Neural cell (in vitro differentiated cells): ENCODE measurements around the gene BCOR. TPM values are rescaled to one million over a fixed set of nuclear protein-coding genes. Genes with fewer than 3 reads are reported as not detected.

Experiments used
- H2AFZ ChIP-seq: fragments of 200-600, 300-800 bp; sonication (generic), shearing (Covaris generic); 2 replicates; pipeline ENCODE4 v1.6.0; 2014; ENCODE audit warnings: low read depth, mild to moderate bottlenecking, antibody characterized with exemption, low read length, moderate library complexity
- H3F3A ChIP-seq: fragments of 200-600 bp; shearing (Covaris generic); 2 replicates; pipeline ENCODE4 v1.6.1; 2016; ENCODE audit warnings: mild to moderate bottlenecking, moderate library complexity, mixed read lengths, antibody characterized with exemption, low read length; ENCODE audit not compliant: insufficient read depth, poor library complexity, severe bottlenecking
- H3K27ac ChIP-seq: fragments of 200-600, 300-800 bp; sonication (generic), shearing (Covaris generic); 2 replicates; pipeline ENCODE4 v1.5.1; 2014; ENCODE audit warnings: mild to moderate bottlenecking, low read length, moderate library complexity
- H3K27me3 ChIP-seq: fragments of 300-800, 200-600 bp; sonication (generic), shearing (Covaris generic); 2 replicates; pipeline ENCODE4 v1.6.0; 2014; ENCODE audit warnings: mild to moderate bottlenecking, low read depth, low read length, moderate library complexity; ENCODE audit not compliant: insufficient read depth
- H3K36me3 ChIP-seq: fragments of 300-800, 200-600 bp; sonication (generic), shearing (Covaris generic); 2 replicates; pipeline ENCODE4 v1.5.1; 2014; ENCODE audit warnings: mild to moderate bottlenecking, antibody characterized with exemption, low read length, moderate library complexity; ENCODE audit not compliant: insufficient read depth
- H3K4me2 ChIP-seq: fragments of 300-800, 200-600 bp; sonication (generic), shearing (Covaris generic); 2 replicates; pipeline ENCODE4 v1.6.0; 2014; ENCODE audit warnings: mild to moderate bottlenecking, low read length
- H3K4me3 ChIP-seq: fragments of 300-800, 200-600 bp; sonication (generic), shearing (Covaris generic); 2 replicates; pipeline ENCODE4 v1.5.1; 2014; ENCODE audit warnings: mild to moderate bottlenecking, low read length, moderate library complexity
- H3K79me2 ChIP-seq: fragments of 200-600 bp; shearing (Covaris generic); replicated peaks from 2 replicates; pipeline ENCODE4 v1.6.0; 2014; ENCODE audit warnings: mild to moderate bottlenecking, low read length, moderate library complexity; ENCODE audit not compliant: insufficient read depth
- H3K9ac ChIP-seq: fragments of 300-800, 200-600 bp; sonication (generic), shearing (Covaris generic); 2 replicates; pipeline ENCODE4 v1.6.1; 2016; ENCODE audit warnings: mild to moderate bottlenecking, low read length, mixed read lengths
- H3K9me2 ChIP-seq: fragments of 200-600 bp; shearing (Covaris generic); 2 replicates; pipeline ENCODE4 v1.6.1; 2016; ENCODE audit warnings: mild to moderate bottlenecking, low read length, mixed read lengths; ENCODE audit not compliant: insufficient read depth
- H3K9me3 ChIP-seq: fragments of 200-600, 300-800 bp; sonication (generic), shearing (Covaris generic); 2 replicates; pipeline ENCODE4 v1.6.1; 2016; ENCODE audit warnings: mild to moderate bottlenecking, mixed run types, low read length, moderate library complexity, mixed read lengths
- H4K20me1 ChIP-seq: fragments of 200-600 bp; shearing (Covaris generic); 2 replicates; pipeline ENCODE4 v1.6.1; 2016; ENCODE audit warnings: mild to moderate bottlenecking, mixed run types; ENCODE audit not compliant: insufficient read depth
- EP300 ChIP-seq: fragments of 450-650 bp; conservative IDR thresholded peaks from 2 replicates; pipeline ENCODE4 v1.6.1; 2014; ENCODE audit warnings: antibody characterized with exemption, mild to moderate bottlenecking, moderate library complexity; ENCODE audit not compliant: poor library complexity, severe bottlenecking
- EZH2 ChIP-seq: fragments of 200-600, 300-800 bp; shearing (Covaris generic), sonication (generic); IDR thresholded peaks from 2 replicates; pipeline ENCODE4 v1.6.1; 2014; ENCODE audit warnings: antibody characterized with exemption, low read length, borderline replicate concordance, mild to moderate bottlenecking; ENCODE audit not compliant: insufficient read depth, poor library complexity, severe bottlenecking
- MXI1 ChIP-seq: fragments of 450-650 bp; conservative IDR thresholded peaks from 2 replicates; pipeline ENCODE4 v1.6.1; 2014; ENCODE audit warnings: antibody characterized with exemption, mild to moderate bottlenecking; ENCODE audit not compliant: poor library complexity, severe bottlenecking
- POLR2AphosphoS5 ChIP-seq: IDR thresholded peaks from 2 replicates; pipeline ENCODE4 v1.6.1; 2012
- RAD21 ChIP-seq: fragments of 450-650 bp; conservative IDR thresholded peaks from 2 replicates; pipeline ENCODE4 v1.6.1; 2014; ENCODE audit warnings: antibody characterized with exemption, mild to moderate bottlenecking, moderate library complexity
- SMC3 ChIP-seq: fragments of 450-650 bp; conservative IDR thresholded peaks from 2 replicates; pipeline ENCODE4 v1.6.1; 2014; ENCODE audit warnings: antibody characterized with exemption, mild to moderate bottlenecking, moderate library complexity; ENCODE audit not compliant: poor library complexity
- TAF1 ChIP-seq: IDR thresholded peaks from 2 replicates; pipeline ENCODE4 v1.6.1; 2012; ENCODE audit warnings: low read depth
- polyA plus RNA-seq: library from polyadenylated mRNA; depleted of rRNA; stranded (reverse); fragments of >200 nt; gene quantifications from 2 replicates; pipeline ENCODE4 v1.2.3, GENCODE V29; 2014
- TF ChIP-seq, protein P1 (sequence below): IDR thresholded peaks from 2 replicates; pipeline ENCODE4 v1.6.1; 2012; ENCODE audit warnings: borderline replicate concordance
- TF ChIP-seq, protein P2 (sequence below): fragments of 450-650 bp; IDR thresholded peaks from 2 replicates; pipeline ENCODE4 v1.5.1; 2014; ENCODE audit warnings: antibody characterized with exemption, mild to moderate bottlenecking, moderate library complexity; ENCODE audit not compliant: poor library complexity, severe bottlenecking

Gene BCOR
- polyA plus RNA-seq, 1 donor from 2014 or later, result 18.0 TPM

DNA sequence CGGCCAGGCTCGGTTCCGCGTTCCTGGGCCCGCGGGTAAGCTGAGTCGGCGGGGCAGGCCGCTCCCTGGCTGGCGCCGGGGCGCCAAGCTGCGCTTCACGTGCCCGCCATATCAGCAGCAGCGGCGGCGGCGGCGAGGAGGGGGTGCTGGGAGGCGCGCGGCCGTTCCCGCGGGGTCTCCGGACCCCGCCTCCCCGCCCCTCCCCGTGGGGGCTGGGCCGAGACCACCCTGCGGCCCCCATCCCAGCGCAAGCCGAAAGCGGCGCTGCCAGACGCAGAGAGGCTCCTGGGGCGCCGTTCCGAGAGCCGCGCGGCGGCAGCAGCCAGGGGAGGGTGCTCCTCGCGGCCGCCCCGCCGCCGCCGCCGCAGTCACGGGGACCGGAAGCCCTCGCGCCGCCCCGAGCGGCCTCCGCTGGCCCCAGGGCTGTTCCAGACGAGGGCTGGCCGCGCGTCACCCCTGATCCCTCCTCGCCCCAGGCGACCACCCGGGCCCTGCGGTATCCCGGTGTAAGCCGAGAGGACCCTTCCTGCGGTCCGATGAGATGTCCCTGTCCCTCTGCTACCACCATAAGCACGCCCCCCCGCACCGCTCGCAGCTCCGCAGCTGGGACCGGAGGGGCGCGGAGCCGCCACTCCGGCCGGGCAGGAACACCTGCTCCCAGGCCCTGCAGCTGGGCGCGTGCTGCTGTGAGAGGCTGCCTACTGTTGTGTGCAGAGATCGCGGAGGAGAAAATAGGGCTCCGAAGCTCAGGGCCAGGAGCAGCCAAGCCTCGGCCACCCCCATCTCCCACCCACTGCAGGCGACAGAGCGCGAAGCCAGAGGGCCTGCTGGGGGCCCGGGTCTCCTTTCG, 7.5 kb upstream of the BCOR start:
- Histone ChIP-seq H3K79me2 (no peaks in the 10 kb centered on the region), H3K27me3 (no peaks in the 10 kb centered on the region), H3K4me3 (peak overlapping the region; percentile 66), H3K4me2 (peak overlapping the region; percentile 30), H2AFZ (no peak overlapping the region), H3K27ac (peak overlapping the region; percentile 79), H3K9ac (peak overlapping the region; percentile 74), H4K20me1 (no peaks in the 10 kb centered on the region), H3K36me3 (no peaks in the 10 kb centered on the region), H3F3A (no peaks in the 10 kb centered on the region), H3K9me2 (no peaks in the 10 kb centered on the region), H3K9me3 (no peaks in the 10 kb centered on the region)
- peak; percentile 14 for TF ChIP-seq EP300
- TF ChIP-seq EZH2, result no peak

DNA sequence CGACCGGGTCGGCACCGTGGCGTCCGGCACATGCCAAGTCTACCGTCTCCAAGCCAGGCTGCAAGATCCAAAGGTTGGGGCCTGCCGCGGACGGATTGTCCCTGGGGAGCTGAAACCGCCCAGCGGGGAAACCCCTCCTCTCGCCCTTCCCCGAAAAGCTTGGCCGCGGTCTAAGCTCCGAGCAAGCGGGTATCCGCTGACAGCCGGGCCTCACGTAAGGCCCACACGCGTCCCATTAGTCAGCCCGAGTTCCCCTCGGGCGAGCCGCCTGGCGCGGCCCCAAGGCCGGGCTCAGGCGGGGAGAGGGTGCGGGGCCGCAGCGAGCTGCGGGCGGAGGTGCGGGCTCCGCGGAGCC, 6.8 kb upstream of the BCOR start:
- Histone ChIP-seq H3F3A (no peaks in the 10 kb centered on the region), H3K4me3 (peak overlapping the region; percentile 66), H4K20me1 (no peaks in the 10 kb centered on the region), H3K36me3 (no peaks in the 10 kb centered on the region), H3K9me2 (no peaks in the 10 kb centered on the region), H3K27me3 (no peaks in the 10 kb centered on the region), H3K9ac (peak overlapping the region; percentile 74), H3K79me2 (no peaks in the 10 kb centered on the region), H3K9me3 (no peaks in the 10 kb centered on the region), H2AFZ (no peak overlapping the region), H3K4me2 (no peak overlapping the region), H3K27ac (no peak overlapping the region)
- no peak for TF ChIP-seq MXI1
- TF ChIP-seq EZH2, result no peak

DNA sequence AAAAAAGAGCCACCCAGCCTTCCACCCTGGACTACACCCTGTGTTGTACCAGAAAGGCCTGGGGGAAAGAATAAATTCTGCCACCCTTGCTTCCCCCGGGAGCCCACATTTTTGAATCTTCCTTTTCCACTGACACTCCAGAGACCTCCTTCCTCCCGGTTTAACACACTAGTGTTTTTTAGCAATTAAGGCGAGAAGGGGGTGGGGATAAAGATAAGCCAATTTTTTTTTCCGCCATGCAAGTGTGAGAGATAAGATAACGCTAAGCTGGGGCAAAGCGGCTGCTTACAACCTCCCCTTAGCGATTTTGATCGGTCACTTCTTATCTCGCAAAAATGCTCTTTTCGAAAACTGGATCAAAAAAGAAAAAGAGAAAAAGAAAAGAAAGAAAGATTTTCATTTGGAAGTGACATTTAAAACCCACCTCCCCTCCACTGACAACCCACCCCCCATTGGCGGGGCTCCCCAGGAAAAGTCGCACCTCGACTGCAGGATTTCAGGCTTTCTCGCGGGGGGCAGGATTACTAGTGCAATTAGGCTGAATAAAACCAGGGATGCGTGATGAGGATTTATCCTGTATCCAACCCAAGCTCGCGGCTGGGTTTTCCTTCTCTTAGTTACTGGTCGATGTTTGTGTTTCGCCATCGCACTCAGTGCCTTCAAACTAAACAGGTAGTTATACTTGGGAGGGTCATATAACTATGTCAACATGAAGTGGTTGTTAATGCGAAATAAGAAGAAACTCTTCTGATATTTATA, 6.0 kb upstream of the BCOR start:
- Histone ChIP-seq H4K20me1 (no peaks in the 10 kb centered on the region), H3K27ac (no peak overlapping the region), H2AFZ (no peak overlapping the region), H3K36me3 (no peaks in the 10 kb centered on the region), H3K9me3 (no peaks in the 10 kb centered on the region), H3K9me2 (no peaks in the 10 kb centered on the region), H3F3A (no peaks in the 10 kb centered on the region), H3K4me3 (peak overlapping the region; percentile 66), H3K27me3 (no peaks in the 10 kb centered on the region), H3K4me2 (no peak overlapping the region), H3K9ac (no peak overlapping the region), H3K79me2 (no peaks in the 10 kb centered on the region)
- TF ChIP-seq TAF1 (no peak), EP300 (no peak), POLR2AphosphoS5 (no peak), EZH2 (no peak), SMC3 (no peak), RAD21 (no peak), MXI1 (no peak)
- TF ChIP-seq, protein P1, sequence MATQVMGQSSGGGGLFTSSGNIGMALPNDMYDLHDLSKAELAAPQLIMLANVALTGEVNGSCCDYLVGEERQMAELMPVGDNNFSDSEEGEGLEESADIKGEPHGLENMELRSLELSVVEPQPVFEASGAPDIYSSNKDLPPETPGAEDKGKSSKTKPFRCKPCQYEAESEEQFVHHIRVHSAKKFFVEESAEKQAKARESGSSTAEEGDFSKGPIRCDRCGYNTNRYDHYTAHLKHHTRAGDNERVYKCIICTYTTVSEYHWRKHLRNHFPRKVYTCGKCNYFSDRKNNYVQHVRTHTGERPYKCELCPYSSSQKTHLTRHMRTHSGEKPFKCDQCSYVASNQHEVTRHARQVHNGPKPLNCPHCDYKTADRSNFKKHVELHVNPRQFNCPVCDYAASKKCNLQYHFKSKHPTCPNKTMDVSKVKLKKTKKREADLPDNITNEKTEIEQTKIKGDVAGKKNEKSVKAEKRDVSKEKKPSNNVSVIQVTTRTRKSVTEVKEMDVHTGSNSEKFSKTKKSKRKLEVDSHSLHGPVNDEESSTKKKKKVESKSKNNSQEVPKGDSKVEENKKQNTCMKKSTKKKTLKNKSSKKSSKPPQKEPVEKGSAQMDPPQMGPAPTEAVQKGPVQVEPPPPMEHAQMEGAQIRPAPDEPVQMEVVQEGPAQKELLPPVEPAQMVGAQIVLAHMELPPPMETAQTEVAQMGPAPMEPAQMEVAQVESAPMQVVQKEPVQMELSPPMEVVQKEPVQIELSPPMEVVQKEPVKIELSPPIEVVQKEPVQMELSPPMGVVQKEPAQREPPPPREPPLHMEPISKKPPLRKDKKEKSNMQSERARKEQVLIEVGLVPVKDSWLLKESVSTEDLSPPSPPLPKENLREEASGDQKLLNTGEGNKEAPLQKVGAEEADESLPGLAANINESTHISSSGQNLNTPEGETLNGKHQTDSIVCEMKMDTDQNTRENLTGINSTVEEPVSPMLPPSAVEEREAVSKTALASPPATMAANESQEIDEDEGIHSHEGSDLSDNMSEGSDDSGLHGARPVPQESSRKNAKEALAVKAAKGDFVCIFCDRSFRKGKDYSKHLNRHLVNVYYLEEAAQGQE, result no peak
- TF ChIP-seq, protein P2, sequence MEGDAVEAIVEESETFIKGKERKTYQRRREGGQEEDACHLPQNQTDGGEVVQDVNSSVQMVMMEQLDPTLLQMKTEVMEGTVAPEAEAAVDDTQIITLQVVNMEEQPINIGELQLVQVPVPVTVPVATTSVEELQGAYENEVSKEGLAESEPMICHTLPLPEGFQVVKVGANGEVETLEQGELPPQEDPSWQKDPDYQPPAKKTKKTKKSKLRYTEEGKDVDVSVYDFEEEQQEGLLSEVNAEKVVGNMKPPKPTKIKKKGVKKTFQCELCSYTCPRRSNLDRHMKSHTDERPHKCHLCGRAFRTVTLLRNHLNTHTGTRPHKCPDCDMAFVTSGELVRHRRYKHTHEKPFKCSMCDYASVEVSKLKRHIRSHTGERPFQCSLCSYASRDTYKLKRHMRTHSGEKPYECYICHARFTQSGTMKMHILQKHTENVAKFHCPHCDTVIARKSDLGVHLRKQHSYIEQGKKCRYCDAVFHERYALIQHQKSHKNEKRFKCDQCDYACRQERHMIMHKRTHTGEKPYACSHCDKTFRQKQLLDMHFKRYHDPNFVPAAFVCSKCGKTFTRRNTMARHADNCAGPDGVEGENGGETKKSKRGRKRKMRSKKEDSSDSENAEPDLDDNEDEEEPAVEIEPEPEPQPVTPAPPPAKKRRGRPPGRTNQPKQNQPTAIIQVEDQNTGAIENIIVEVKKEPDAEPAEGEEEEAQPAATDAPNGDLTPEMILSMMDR, result no peak
